ENCODE data around the gene AMOTL2. TPM values are rescaled to one million over a fixed set of nuclear protein-coding genes. Genes with fewer than 3 reads are reported as not detected.

AMOTL2 gene
- total and polyA plus RNA-seq, 2 donors (not counting 3 experiments of a cell fraction or from before 2014, with no cell fraction given): 130 to 145 TPM

GRCh38 chr3:134378384-134378783 lies 4.1 kb upstream of the AMOTL2 start:
- CTCF ChIA-PET: interaction anchor here (0.6 to 6.0 kb wide), 19 partner anchors 9 to 180 kb away, joined by 3 to 60 read pairs (median 4); no protein-coding TSS in a partner anchor
- H3K4me1 ChIP-seq (ENCODE audit: control insufficient read depth, extremely low read depth, insufficient read depth, low read length): peaks cover 17% of the 10 kb centered on the region
- H4K20me1 ChIP-seq (replicated peaks; ENCODE audit: control insufficient read depth, extremely low read depth, insufficient read depth, low read length): no peaks in the 10 kb centered on the region
- H3K36me3 ChIP-seq (ENCODE audit: control insufficient read depth in 2 of 2, extremely low read depth in 1 of 2, insufficient read depth in 2 of 2, low read length in 2 of 2): no peaks in the 10 kb centered on the region
- DNase-seq (ENCODE audit: low read depth, low spot score) (peak; percentile 51), FAIRE-seq (no peak)
- no peak overlapping the region for H3K9ac ChIP-seq (replicated peaks; ENCODE audit: extremely low read depth, insufficient read depth, low read length)
- H3K9me1 ChIP-seq (replicated peaks; ENCODE audit: control insufficient read depth, extremely low read depth, insufficient read depth, low read length): no peaks in the 10 kb centered on the region
- intact Hi-C loops (cut with micrococcal nuclease) (loop anchor here (1.0 kb wide), 3 partner anchors 65 to 96 kb away; no protein-coding TSS in a partner anchor), dilution Hi-C loops (cut with MboI; ENCODE audit: extremely low pct_ligation_motif_present, low sequenced_read_pairs) (no loop called here)
- no peak overlapping the region for H2AFZ ChIP-seq (ENCODE audit: low read depth, low read length)
- no peaks in the 10 kb centered on the region for H3K9me3 ChIP-seq (replicated peaks; ENCODE audit: control insufficient read depth, insufficient read depth, low read length)
- H3K4me3 ChIP-seq (replicated peaks in 1 of 3; ENCODE audit: insufficient read depth in 1 of 3, low read depth in 1 of 3, low read length in 3 of 3): no peak overlapping the region
- POLR2A ChIA-PET: interaction anchor here (0.5 to 1.2 kb wide), 2 partner anchors 15 to 28 kb away, joined by 3 to 7 read pairs; no protein-coding TSS in a partner anchor
- peaks cover 2 to 4% of the 10 kb centered on the region in 2 experiments for H3K27me3 ChIP-seq (ENCODE audit: control insufficient read depth in 2 of 2, insufficient read depth in 2 of 2, low read length in 2 of 2)
- H3K79me2 ChIP-seq (ENCODE audit: control insufficient read depth, insufficient read depth, low read length): peaks cover 8% of the 10 kb centered on the region
- TF ChIP-seq JUN (IDR thresholded peaks at IDR 0.05; ENCODE audit: borderline replicate concordance, insufficient read depth, insufficient read length, low read depth) (no peak), EZH2 (IDR thresholded peaks at IDR 0.05; ENCODE audit: borderline replicate concordance, low read depth, low read length, severe bottlenecking) (no peak), MAX (IDR thresholded peaks at IDR 0.05; ENCODE audit: insufficient read depth, insufficient read length) (no peak), MYC (IDR thresholded peaks at IDR 0.05; ENCODE audit: low read depth, low read length) (no peak), FOS (IDR thresholded peaks at IDR 0.05; ENCODE audit: borderline replicate concordance, insufficient read depth, low read length) (no peak), POLR2A (IDR thresholded peaks at IDR 0.05; ENCODE audit: low read depth, low read length) (no peak), GATA2 (IDR thresholded peaks at IDR 0.05; ENCODE audit: insufficient read depth, insufficient read length, low read depth, low read length) (no peak), CTCF (IDR thresholded peaks at IDR 0.05; ENCODE audit: extremely low read depth in 1 of 2, insufficient read depth in 1 of 2, low read depth in 1 of 2, low read length in 2 of 2) (peak; percentile 36 to 67)
- no peak overlapping the region for H3K27ac ChIP-seq (ENCODE audit: insufficient read depth, low read depth, low read length)
- no TSS peak for BruUV-seq (replicated peaks)
- no peak overlapping the region for H3K4me2 ChIP-seq (ENCODE audit: insufficient read depth, low read length)

Measured in endothelial cell of umbilical vein (primary cell).